HG02884 (cell line): Measurements from ENCODE around the gene SRP68.
"Not testable (repeated sequence)": the region's sequence is repeated elsewhere in the genome, so short reads cannot be mapped to it uniquely, and the experiment has no call there.

Experiments
- ATAC-seq: cut with Tn5 transposase; IDR thresholded peaks from one replicate; pipeline ENCODE4 v1.9.1; 2021; ENCODE audit warnings: mild to moderate bottlenecking, moderate library complexity; ENCODE audit not compliant: unreplicated experiment

SRP68 gene

DNA sequence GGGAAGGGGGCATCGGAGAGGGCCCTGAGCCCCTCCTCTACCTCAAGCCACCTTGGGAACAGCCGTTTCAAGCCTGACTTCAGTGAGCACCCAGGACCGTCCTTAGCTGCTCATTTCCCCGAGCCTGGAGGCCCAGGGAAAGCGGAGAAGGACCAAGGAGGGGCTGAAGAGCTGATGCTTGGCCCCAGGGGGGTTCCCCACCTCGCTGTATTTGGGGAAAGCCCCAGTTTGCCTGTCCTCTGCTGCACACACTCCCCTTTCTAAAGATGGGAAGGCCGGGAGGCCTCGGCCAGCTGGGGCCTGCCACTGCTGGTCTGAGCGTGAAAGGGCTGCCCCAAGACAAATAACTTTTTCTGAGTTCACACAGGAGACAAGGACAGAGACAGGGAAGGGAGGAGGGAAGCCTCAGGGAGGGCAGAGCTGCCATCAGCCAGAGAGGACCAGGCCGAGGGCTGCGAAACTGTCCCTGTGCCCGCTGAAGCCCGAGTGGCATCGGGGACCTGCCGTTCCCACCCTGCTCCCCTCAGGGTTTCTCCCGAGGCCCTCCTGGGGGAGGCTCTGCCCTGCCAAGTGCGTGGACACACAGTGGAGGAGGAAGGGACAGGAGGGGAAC is 18.3 kb upstream of the SRP68 start:
- no peak for ATAC-seq

DNA sequence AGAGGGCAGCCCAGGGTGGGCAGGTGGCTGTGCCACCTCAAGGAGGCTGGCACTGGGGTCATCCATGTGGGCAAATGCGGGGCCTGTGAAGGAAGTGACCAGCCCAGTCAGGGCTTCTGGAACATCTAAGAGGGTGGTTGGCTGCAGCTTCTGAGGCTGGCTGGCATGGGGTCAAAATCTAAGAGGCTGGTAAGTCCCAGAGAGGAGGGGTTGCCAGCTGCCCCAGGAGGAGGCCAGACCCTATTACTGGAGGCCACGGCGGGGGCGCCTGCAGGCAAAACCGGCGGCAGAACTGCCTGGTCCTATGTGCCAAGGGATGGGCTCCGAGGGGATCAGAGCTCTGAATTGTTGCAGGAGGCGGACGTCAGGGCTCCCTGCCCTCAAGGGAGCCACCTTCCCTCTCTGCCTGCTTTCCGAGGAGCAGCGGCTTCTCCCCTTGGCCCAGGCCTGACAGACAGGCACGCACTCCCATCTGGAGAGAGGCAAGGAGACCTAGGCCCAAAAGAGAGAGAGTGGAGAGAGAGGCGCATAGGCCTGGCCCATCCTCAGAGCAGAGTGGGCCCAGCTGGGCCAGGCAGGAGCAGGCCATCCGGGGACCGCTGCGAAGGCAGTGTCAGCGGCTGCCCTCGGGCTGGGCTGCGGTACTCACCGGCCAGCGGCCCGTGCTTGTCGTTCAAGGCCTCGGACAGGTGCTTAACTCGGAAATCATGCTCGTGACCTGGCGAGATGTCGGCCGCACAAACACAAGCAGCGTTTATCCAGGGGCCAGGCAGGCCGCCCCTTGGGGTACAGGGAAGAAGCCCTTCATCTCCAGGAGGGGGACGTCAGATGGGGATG is 17.6 kb upstream of the SRP68 start:
- ATAC-seq: no peak

DNA sequence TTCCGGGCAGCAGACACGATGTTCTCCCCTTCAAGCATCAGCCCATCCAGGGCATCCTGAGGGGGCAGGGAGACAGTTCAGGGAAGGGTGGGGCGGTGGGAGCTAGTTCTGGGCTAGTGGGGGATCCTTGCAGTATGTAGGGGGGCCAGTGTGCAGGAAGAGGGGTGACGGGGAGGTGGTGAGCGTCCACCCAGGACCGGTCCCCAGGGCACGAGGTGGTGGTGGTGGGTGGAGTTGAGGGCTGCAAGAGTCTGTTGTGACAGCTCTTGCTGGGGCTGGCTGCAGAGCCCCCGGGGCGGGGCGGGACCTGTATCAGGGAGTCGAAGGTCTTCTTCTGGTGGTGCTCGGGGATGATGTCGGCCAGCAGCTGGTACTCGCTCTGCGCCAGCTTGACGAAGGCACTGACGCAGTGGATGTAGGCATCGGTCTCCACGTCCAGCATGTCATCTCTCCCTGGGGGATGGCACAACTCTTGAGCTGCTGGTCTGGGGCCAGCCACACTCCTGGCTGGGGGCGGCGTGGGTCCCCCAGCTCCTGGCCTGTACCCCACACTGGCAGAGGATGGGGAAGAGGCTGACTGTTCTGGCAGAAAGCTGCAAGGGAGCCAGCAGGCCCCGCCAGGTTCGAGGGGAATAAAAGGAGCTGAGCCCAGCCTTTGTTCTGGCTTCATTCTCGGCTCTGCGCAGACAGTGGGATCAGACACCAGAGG is 16.7 kb upstream of the SRP68 start:
- no peak for ATAC-seq

GRCh38 chr17:76088041-76088867 is 15.9 kb upstream of the SRP68 start:
- ATAC-seq: no peak

DNA sequence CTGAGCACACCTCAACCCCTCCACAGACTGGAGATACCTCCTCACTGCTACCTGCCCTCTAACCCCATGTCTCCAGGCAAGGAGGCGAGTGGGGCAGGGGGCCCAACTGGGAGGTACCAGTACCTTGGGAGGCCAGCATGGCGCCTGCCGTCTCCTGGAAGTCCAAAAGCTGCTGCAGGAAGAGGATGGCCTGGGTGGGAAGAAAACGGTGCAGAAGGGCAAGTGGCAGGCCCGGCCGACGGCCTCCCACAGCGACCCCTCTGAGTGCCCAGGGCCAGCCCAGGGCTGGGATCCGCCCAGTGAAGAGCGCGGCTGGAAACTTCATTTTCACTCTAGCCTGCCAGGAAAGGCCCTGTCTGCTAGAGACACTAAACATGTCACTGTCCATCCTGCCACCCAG is 15.2 kb upstream of the SRP68 start:
- no peak for ATAC-seq

DNA sequence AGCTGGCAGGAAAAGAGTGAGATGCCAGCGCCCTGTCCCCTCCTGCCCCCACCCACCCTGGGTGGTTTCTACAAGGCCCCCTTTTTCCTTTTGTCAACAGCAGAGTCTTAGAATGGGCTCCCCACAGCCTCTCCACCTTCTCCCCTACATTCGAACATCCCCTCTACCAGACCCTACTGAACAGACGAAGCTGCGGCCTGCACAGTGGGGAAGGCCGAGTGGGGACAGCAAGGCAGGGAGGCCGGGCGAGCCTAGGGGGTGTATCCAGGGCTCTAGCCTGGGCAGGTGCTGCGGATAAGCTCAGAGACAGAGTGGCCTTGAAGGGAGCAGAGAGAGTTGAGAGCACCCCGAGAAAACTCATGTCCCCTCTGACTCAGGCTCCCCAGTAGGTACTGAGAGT is 14.1 kb upstream of the SRP68 start:
- no peak for ATAC-seq

DNA sequence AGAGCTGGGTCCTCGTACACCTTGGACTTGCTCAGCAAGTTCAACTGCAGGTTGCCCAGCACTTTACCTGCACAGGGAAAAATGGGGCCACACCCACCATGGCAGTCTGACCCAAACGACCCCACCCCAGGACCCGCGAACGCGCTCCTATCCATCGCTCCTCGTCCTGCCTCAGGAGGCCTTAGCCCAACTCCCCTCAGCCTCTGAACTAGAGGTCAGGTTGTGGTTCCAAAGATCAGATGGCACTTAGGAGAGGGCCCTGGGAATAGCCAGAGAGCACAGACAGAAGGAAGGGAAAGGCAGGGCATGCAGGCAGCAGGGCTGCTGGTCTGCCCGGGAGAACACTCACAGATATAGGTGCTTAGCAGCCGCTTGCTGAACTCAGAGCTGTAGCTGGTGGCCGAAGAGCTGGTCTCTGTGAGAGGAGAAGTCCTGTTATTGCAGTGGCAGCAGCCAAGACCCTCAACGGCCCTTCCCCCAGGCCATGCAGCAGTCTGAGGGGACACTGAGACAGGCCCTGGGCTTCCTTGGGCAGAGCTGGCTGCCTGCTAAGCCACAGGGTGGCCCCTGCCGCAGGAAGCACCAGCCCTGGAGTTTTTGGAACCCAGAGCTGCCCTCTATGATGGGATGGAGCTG is 13.5 kb upstream of the SRP68 start:
- ATAC-seq: no peak

- ATAC-seq: no peak
These were observed 12.9 kb upstream of the SRP68 start for GRCh38 chr17:76085066-76085730.

GRCh38 chr17:76083536-76084182 is 11.3 kb upstream of the SRP68 start:
- no peak for ATAC-seq

GRCh38 chr17:76082326-76083251 is 10.3 kb upstream of the SRP68 start:
- ATAC-seq: no peak

DNA sequence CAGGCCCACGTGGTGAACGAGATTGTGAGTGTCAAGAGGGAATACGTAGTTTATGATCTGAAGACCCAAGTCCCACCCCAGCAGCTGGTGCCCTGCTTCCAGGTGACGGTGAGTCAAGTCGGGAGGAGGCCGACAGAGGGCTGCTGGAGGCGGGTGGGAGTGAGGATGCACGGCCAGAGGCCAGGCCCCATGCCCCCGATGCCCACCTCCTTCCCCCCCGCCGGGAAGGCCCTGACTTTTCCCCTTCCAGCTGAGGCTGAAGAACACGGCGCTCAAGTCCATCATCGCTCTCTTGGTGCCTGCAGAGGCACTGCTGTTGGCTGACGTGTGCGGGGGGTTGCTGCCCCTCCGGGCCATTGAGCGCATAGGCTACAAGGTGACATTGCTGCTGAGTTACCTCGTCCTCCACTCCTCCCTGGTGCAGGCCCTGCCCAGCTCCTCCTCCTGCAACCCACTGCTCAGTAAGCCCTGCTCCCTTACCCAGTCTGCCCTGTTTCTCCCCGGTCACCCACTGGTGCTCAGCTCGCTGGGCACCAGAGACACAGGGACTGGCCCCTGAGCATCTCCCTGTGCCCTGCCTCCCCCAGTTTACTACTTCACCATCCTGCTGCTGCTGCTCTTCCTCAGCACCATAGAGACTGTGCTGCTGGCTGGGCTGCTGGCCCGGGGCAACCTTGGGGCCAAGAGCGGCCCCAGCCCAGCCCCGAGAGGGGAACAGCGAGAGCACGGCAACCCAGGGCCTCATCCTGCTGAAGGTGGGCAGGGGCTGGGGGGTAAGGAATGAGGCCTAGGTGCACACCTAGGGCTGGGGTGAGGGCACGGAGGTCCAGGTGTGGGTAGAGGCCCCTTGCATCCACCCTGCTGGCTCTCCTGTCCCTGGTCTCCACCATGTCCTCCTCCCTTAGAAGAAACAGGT is 9.2 kb upstream of the SRP68 start:
- no peak for ATAC-seq

DNA sequence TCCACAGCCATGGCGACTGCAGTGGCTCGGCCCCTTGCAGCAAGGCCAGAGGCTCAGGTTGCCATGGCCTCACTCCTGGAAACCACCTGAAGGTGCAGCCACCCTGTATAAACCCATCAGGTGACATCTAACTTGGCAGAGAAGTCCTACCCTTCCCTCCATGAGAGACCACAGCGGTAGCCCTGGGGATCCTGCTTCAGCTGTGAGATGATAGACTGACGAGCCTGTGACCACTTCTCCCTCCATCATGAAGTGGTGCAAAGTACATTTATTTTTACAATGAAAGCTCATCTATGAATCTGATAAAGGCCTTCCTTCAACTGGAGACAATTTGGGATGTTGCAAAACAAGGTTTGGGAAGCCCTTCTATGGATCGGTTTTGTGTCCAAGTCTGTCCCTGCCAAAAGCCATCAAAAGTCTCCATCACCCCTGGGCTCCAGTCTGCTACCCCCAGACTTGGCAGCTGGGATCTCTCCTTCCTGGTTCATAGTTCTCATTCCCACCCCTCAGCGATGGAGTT is 8.5 kb upstream of the SRP68 start:
- no peak for ATAC-seq

GRCh38 chr17:76079956-76080767 is 7.8 kb upstream of the SRP68 start:
- ATAC-seq: no peak

DNA sequence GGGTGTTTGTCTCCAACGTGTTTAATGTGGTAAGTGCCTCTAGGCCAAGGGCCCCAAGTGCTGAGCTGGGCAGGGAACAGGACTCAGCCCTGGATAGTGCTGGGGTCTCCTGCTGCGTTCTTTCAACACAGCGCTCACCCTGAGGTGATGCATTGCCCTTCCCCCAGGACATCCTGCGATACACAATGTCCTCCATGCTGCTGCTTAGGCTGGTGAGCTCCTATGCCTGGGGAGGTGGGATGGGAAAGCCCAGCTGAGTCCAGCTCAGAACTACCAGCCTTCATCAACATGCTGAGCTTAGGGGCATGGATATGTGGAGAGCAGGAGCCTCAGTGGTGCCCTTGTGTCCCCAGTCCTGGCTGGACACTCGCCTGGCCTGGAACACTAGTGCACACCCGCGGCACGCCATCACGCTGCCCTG is 7.2 kb upstream of the SRP68 start:
- no peak for ATAC-seq

GRCh38 chr17:76078860-76079534 is 6.7 kb upstream of the SRP68 start, which contains the start of gene ZACN:
Gene ZACN (plus strand): TSS chr17:76079182. CDS start chr17:76079265, 83 bp downstream.
- ATAC-seq: no peak

GRCh38 chr17:76078370-76078769 is 6.1 kb upstream of the SRP68 start:
- ATAC-seq: not testable (repeated sequence)
